ENCODE results near the gene RPS24.

GRCh38 chr10:78017856-78018255 is 15.8 kb upstream of the RPS24 start:
- TF ChIP-seq SP1 (IDR thresholded peaks at IDR 0.05) (no peak), FOXM1 (IDR thresholded peaks at IDR 0.05; ENCODE audit: borderline replicate concordance) (no peak), ELF4 (IDR thresholded peaks at IDR 0.05) (no peak), TARDBP (IDR thresholded peaks at IDR 0.05) (no peak), HDGF (IDR thresholded peaks at IDR 0.05; ENCODE audit: borderline replicate concordance) (no peak), ARNT (IDR thresholded peaks at IDR 0.05) (no peak), SUZ12 (IDR thresholded peaks at IDR 0.05) (no peak), BHLHE40 (IDR thresholded peaks at IDR 0.05; ENCODE audit: borderline replicate concordance) (no peak), CTBP1 (IDR thresholded peaks at IDR 0.05; ENCODE audit: borderline replicate concordance) (no peak), ZNF384 (IDR thresholded peaks at IDR 0.05) (no peak)

All from HEK293T (cell line).